ENCODE results near the gene MS4A10. TPM values are rescaled to one million over a fixed set of nuclear protein-coding genes. Genes with fewer than 3 reads are reported as not detected.

Gene MS4A10
- total RNA-seq, 1 experiment from 2014 or later, result not detected

DNA sequence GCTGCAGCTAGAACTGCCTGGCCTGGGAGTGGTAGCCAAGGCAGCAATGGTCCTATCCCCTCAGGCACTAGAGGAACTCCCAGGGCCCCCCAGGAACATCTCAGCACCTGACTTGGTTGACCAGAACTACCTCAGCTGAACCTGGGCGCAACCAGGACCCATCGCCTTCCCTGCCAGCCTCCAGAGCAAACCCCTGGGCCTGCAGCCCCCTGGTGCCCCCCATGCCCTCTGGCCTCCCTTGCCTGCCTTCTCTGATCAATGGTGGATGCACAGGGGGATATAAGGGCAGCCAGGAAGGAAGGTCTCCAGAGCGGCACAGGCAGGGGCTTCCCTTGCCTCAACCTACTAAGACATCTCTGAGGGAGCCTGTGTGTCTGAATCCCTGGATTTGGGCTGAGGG is 13.5 kb downstream of the MS4A10 start:
- DNase-seq (ENCODE audit: low read depth, low spot score) (no peak), ATAC-seq (no peak)
- Histone ChIP-seq H3K27me3 (ENCODE audit: insufficient read depth, low read length) (peaks cover 13% of the 10 kb centered on the region), H3K9me2 (ENCODE audit: insufficient read depth) (no peaks in the 10 kb centered on the region), H3K9me3 (ENCODE audit: control insufficient read depth in 1 of 2, insufficient read depth in 1 of 2, low read depth in 1 of 2, low read length in 2 of 2) (no peaks in the 10 kb centered on the region), H4K20me1 (ENCODE audit: insufficient read depth) (no peaks in the 10 kb centered on the region), H3K36me3 (ENCODE audit: control insufficient read depth in 1 of 2, insufficient read depth in 2 of 2, low read length in 2 of 2) (no peaks in the 10 kb centered on the region), H3K4me1 (ENCODE audit: control insufficient read depth in 1 of 2, insufficient read depth in 2 of 2, low read length in 2 of 2) (no peaks in the 10 kb centered on the region), H3K4me3 (replicated peaks in 1 of 2; ENCODE audit: low read depth in 1 of 2, low read length in 2 of 2) (no peak overlapping the region), H3K27ac (ENCODE audit: low read depth, low read length) (no peak overlapping the region), H2AFZ (ENCODE audit: low read depth, low read length, poor library complexity, severe bottlenecking) (no peak overlapping the region), H3K79me2 (ENCODE audit: insufficient read depth, low read length) (no peaks in the 10 kb centered on the region), H3K4me2 (ENCODE audit: low read length) (no peak overlapping the region), H3K9ac (ENCODE audit: low read length) (no peak overlapping the region)
- TF ChIP-seq JUND (IDR thresholded peaks at IDR 0.05) (no peak), EGR1 (IDR thresholded peaks at IDR 0.05; ENCODE audit: low read depth) (no peak), RAD21 (IDR thresholded peaks at IDR 0.05; ENCODE audit: low read depth) (no peak), ZFX (IDR thresholded peaks at IDR 0.05) (no peak), FOSL1 (IDR thresholded peaks at IDR 0.05; ENCODE audit: low read depth) (no peak)
- TF ChIP-seq, protein P1, sequence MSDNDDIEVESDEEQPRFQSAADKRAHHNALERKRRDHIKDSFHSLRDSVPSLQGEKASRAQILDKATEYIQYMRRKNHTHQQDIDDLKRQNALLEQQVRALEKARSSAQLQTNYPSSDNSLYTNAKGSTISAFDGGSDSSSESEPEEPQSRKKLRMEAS (IDR thresholded peaks at IDR 0.05), result no peak
- no TSS peak for BruUV-seq (replicated peaks)
- ChIA-PET RAD21 (ENCODE audit: low non-redundant PET in 1 of 2, low total read pairs in 2 of 2, uncharacterized antibody in 2 of 2, unreplicated experiment in 2 of 2) (no interaction called here), POLR2A (no interaction called here), CTCF (no interaction called here)
- intact Hi-C loops (cut with micrococcal nuclease), result no loop called here

DNA sequence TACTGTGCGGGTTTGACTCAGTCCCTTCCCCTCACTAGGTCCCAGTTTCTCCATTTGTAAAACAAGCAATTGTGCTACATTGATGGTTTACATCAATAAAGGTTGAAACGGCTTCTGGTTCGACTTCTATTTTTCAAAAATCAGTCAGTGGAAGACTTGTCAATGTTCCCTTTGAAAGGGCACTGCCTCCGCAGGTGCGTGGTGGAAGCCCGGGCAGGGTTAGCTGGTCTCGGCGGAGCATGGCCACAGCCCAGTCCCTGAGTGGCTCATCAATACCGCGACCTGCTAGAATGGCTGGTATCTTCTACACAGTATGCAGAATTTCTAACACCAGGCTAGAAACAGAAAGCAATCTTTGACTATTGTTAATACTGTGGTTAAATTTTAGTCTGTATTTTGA is 16.1 kb downstream of the MS4A10 start:
- Histone ChIP-seq H3K9ac (ENCODE audit: low read length) (no peak overlapping the region), H3K36me3 (ENCODE audit: control insufficient read depth in 1 of 2, insufficient read depth in 2 of 2, low read length in 2 of 2) (no peaks in the 10 kb centered on the region), H3K27me3 (ENCODE audit: insufficient read depth, low read length) (peaks cover 13% of the 10 kb centered on the region), H3K4me3 (replicated peaks in 1 of 2; ENCODE audit: low read depth in 1 of 2, low read length in 2 of 2) (no peak overlapping the region), H3K9me3 (ENCODE audit: control insufficient read depth in 1 of 2, insufficient read depth in 1 of 2, low read depth in 1 of 2, low read length in 2 of 2) (no peaks in the 10 kb centered on the region), H3K27ac (ENCODE audit: low read depth, low read length) (no peak overlapping the region), H3K9me2 (ENCODE audit: insufficient read depth) (no peaks in the 10 kb centered on the region), H3K4me1 (ENCODE audit: control insufficient read depth in 1 of 2, insufficient read depth in 2 of 2, low read length in 2 of 2) (no peaks in the 10 kb centered on the region), H2AFZ (ENCODE audit: low read depth, low read length, poor library complexity, severe bottlenecking) (no peak overlapping the region), H3K79me2 (ENCODE audit: insufficient read depth, low read length) (no peaks in the 10 kb centered on the region), H3K4me2 (ENCODE audit: low read length) (no peak overlapping the region), H4K20me1 (ENCODE audit: insufficient read depth) (no peaks in the 10 kb centered on the region)
- CTCF ChIA-PET, result no interaction called here
- intact Hi-C loops (cut with micrococcal nuclease), result no loop called here
- POLR2A ChIA-PET, result no interaction called here
- ATAC-seq (peak; percentile 63; the same call in 1 of the 2 replicates), DNase-seq (ENCODE audit: low read depth, low spot score) (no peak)
- TF ChIP-seq, protein P2, sequence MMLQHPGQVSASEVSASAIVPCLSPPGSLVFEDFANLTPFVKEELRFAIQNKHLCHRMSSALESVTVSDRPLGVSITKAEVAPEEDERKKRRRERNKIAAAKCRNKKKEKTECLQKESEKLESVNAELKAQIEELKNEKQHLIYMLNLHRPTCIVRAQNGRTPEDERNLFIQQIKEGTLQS (IDR thresholded peaks at IDR 0.05), result no peak
- no peak for TF ChIP-seq SP1 (IDR thresholded peaks at IDR 0.05; ENCODE audit: low read depth)
- RAD21 ChIA-PET (ENCODE audit: low non-redundant PET in 1 of 2, low total read pairs in 2 of 2, uncharacterized antibody in 2 of 2, unreplicated experiment in 2 of 2), result no interaction called here
- BruUV-seq (replicated peaks), result no TSS peak

Measured in HCT116 (cell line).